Progenitor cell of endocrine pancreas (in vitro differentiated cells): Measurements from ENCODE around the gene ACCS. TPM values are rescaled to one million over a fixed set of nuclear protein-coding genes. Genes with fewer than 3 reads are reported as not detected.

Source experiments
- DNase-seq: peaks from one replicate; pipeline ENCODE4 v3.0.0; 2021; ENCODE audit warnings: low spot score; ENCODE audit not compliant: unreplicated experiment
- H3K27ac Mint-ChIP-seq: 2 replicates; pipeline ENCODE4 v1.8.0; 2021; ENCODE audit warnings: mild to moderate bottlenecking, moderate library complexity, mixed read lengths
- H3K27me3 Mint-ChIP-seq: 2 replicates; pipeline ENCODE4 v1.8.0; 2021; ENCODE audit warnings: mixed read lengths
- H3K36me3 Mint-ChIP-seq: 2 replicates; pipeline ENCODE4 v1.8.0; 2022; ENCODE audit warnings: mixed read lengths; ENCODE audit not compliant: insufficient read depth
- H3K4me1 Mint-ChIP-seq: 2 replicates; pipeline ENCODE4 v1.8.0; 2021; ENCODE audit warnings: low read depth, mixed read lengths
- H3K4me3 Mint-ChIP-seq: 2 replicates; pipeline ENCODE4 v1.8.0; 2021; ENCODE audit warnings: low read depth, mild to moderate bottlenecking, moderate library complexity, mixed read lengths
- H3K9me3 Mint-ChIP-seq: 2 replicates; pipeline ENCODE4 v1.8.0; 2021; ENCODE audit warnings: low read depth, mixed read lengths
- CTCF ChIP-seq: fragments of 200-600 bp; sonication (generic); IDR thresholded peaks from one replicate; pipeline ENCODE4 v1.5.0; 2021; ENCODE audit warnings: antibody characterized with exemption, mild to moderate bottlenecking; ENCODE audit not compliant: unreplicated experiment
- total RNA-seq: library from RNA; stranded (reverse); gene quantifications from 2 replicates; pipeline ENCODE4 v1.2.1, GENCODE V29; 2021

The ACCS gene
- total RNA-seq, 1 donor from 2014 or later = 33.5 TPM

- no peak for TF ChIP-seq CTCF
- DNase-seq = no peak
- H3K9me3 Mint-ChIP-seq = peaks cover 8% of the 10 kb centered on the region
- no peaks in the 10 kb centered on the region for H3K36me3 Mint-ChIP-seq
- H3K27ac Mint-ChIP-seq = no peak overlapping the region
- peaks cover 8% of the 10 kb centered on the region for H3K27me3 Mint-ChIP-seq
- H3K4me1 Mint-ChIP-seq = no peaks in the 10 kb centered on the region
- H3K4me3 Mint-ChIP-seq = no peak overlapping the region
These were observed 36.6 kb upstream of the ACCS start for GRCh38 chr11:44029507-44029845.

DNA sequence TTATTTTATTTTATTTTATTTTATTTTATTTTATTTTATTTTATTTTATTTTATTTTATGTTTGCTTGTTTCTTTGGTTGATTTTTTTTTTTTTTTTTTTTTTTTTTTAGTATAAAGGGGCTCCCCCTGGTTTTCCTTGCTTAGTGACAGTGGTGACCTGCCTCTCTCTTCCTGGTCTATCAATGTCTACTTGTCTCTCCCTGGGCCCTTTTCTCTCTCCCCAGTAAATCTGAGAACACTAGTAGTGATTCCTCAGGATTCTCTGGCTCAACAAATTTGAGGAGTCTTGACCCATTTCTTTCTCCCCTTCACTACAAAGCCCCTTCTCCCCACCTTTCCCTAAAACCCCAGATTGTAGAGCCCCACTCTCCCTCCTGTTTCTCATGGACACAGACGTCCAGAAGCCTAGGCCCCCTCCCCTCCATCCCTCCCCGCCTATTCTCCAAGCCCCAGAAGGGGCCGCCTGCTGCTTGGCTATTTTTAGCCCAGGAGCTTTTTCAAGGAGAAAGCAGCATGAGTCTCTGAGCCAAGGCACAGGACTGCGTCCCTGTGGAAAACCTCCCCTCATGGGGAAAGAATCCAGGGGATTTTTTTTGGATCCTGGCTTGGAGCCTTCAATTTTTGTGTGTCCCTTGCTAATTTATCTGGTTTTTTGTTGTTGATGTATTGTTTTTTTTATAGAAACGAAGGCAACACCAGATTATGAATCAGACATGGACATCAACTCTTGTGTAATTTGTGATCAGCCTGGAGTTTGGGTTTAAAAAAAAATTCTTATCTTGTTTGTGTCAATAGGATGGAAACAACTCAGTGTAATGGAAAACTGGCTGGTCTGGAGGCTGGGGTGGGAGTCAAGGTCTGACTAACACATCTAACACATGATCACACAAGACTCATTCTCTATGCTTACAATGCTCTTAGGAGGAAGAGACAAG lies 35.8 kb upstream of the ACCS start:
- H3K27me3 Mint-ChIP-seq = peaks cover 8% of the 10 kb centered on the region
- H3K4me1 Mint-ChIP-seq = no peaks in the 10 kb centered on the region
- no peak overlapping the region for H3K27ac Mint-ChIP-seq
- DNase-seq = no peak
- H3K9me3 Mint-ChIP-seq = peaks cover 8% of the 10 kb centered on the region
- H3K4me3 Mint-ChIP-seq = no peak overlapping the region
- H3K36me3 Mint-ChIP-seq = no peaks in the 10 kb centered on the region
- no peak for TF ChIP-seq CTCF

GRCh38 chr11:44030996-44031395 lies 35.1 kb upstream of the ACCS start:
- H3K4me1 Mint-ChIP-seq = no peaks in the 10 kb centered on the region
- no peak for TF ChIP-seq CTCF
- DNase-seq = no peak
- peaks cover 8% of the 10 kb centered on the region for H3K27me3 Mint-ChIP-seq
- no peak overlapping the region for H3K4me3 Mint-ChIP-seq
- no peaks in the 10 kb centered on the region for H3K36me3 Mint-ChIP-seq
- peaks cover 4% of the 10 kb centered on the region for H3K9me3 Mint-ChIP-seq
- H3K27ac Mint-ChIP-seq = no peak overlapping the region

GRCh38 chr11:44031549-44031948 lies 34.5 kb upstream of the ACCS start:
- no peak for DNase-seq
- no peak for TF ChIP-seq CTCF
- Mint-ChIP-seq H3K27me3 (peaks cover 8% of the 10 kb centered on the region), H3K36me3 (no peaks in the 10 kb centered on the region), H3K4me3 (no peak overlapping the region), H3K9me3 (no peaks in the 10 kb centered on the region), H3K27ac (no peak overlapping the region), H3K4me1 (no peaks in the 10 kb centered on the region)

GRCh38 chr11:44032299-44033085 lies 33.6 kb upstream of the ACCS start:
- Mint-ChIP-seq H3K4me1 (no peaks in the 10 kb centered on the region), H3K27ac (no peak overlapping the region), H3K27me3 (peaks cover 8% of the 10 kb centered on the region), H3K4me3 (no peak overlapping the region), H3K36me3 (no peaks in the 10 kb centered on the region), H3K9me3 (no peaks in the 10 kb centered on the region)
- TF ChIP-seq CTCF = no peak
- DNase-seq = no peak
